AG08395 (cell line): ENCODE measurements around the gene ARHGEF17.

ENCODE experiments used
- DNase-seq: peaks from one replicate; pipeline ENCODE4 v3.0.0; 2012; ENCODE audit warnings: mixed read lengths, low spot score

ARHGEF17 gene

GRCh38 chr11:73291781-73292524 lies 16.1 kb upstream of the ARHGEF17 start:
- DNase-seq = no peak

DNA sequence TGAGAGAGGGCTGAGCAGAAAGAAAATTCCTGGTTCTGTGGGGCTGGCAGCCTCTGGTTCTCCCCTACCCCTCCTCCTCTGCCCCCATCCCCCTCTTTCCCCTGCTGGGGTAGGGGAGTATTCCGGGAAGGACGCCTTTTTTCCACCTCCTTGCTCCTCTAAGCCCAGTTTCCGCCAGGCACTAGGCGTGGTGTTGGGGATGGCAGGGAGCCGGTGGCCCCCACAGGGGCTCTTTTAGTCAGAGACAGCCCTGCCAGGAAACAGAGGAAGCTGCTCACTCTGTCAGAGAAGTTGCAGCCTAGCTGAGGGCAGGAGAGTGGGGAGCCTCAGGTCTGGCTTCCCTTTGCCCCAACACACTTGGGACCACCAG lies 15.6 kb upstream of the ARHGEF17 start:
- no peak for DNase-seq

DNA sequence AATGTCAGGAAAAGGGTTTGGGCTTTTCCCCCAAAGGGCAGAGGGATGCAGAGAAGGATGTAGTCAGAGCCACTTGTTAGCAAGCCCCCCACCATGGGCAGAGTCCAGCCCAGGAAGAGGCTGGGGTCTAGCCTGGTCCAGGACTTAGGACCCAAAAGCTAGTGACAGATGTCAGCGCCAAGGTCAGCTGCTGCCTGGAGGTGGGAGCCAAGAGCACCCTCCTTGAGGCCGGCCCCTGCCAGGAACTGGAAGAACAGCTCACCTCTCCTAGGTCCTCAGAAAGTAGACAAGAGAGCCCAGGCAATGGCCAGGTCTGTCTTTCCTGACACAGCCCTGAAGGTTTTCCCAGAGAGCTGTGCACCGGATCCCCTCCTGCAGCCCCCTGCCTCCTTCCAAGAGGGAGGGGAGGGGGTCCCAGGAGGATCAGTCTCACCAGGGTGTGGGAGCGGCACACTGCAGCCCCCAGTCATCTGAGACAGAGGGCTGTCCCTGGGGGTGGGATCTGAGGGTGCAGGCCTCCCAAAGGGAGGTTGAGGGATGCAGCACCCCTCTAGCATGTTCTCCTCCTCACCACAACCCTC lies 14.6 kb upstream of the ARHGEF17 start:
- DNase-seq = no peak

GRCh38 chr11:73294604-73295003 lies 13.5 kb upstream of the ARHGEF17 start:
- no peak for DNase-seq

- DNase-seq = peak; percentile 90
Measured at GRCh38 chr11:73295241-73295995, 12.7 kb upstream of the ARHGEF17 start.

DNA sequence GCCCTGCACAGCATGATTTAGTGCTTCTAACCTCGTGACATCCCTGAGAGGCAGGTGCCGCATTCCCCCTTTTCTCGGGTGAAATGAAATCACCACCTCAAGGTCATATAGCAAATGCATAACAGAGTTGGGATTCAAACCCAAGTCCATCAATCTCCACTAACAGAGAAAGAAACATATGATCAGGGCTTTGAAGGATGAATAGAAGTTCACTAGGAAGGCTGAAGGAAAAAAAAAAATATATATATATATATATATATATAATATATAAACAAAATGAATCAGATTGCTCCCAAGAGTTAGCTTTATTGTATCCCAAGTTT lies 12.1 kb upstream of the ARHGEF17 start:
- DNase-seq = no peak

GRCh38 chr11:73296501-73297230 lies 11.4 kb upstream of the ARHGEF17 start:
- DNase-seq = no peak

GRCh38 chr11:73297231-73297590 lies 10.9 kb upstream of the ARHGEF17 start:
- DNase-seq = no peak

- no peak for DNase-seq
Measured at GRCh38 chr11:73297702-73298101, 10.4 kb upstream of the ARHGEF17 start.

DNA sequence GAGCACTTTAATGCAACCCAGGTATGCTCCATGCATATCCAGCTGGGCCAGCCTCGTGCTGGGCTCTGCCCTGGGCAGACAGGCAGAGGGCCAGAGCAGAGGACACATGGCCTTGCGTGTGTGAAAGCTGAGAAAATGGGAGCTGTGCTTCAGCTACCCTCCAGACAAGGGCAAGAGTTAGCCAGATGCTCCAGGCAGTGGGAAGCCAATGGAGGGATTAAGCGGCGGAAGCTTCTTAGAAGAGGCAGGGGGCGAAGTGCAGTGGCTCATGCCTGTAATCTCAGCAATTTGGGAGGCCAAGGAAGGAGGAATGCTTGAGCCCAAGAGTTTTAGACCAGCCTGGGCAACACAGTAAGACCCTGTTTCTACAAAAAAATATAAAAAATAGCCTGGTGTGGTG lies 9.8 kb upstream of the ARHGEF17 start:
- DNase-seq = no peak

- DNase-seq = no peak
Measured at GRCh38 chr11:73299751-73300150, 8.3 kb upstream of the ARHGEF17 start.

DNA sequence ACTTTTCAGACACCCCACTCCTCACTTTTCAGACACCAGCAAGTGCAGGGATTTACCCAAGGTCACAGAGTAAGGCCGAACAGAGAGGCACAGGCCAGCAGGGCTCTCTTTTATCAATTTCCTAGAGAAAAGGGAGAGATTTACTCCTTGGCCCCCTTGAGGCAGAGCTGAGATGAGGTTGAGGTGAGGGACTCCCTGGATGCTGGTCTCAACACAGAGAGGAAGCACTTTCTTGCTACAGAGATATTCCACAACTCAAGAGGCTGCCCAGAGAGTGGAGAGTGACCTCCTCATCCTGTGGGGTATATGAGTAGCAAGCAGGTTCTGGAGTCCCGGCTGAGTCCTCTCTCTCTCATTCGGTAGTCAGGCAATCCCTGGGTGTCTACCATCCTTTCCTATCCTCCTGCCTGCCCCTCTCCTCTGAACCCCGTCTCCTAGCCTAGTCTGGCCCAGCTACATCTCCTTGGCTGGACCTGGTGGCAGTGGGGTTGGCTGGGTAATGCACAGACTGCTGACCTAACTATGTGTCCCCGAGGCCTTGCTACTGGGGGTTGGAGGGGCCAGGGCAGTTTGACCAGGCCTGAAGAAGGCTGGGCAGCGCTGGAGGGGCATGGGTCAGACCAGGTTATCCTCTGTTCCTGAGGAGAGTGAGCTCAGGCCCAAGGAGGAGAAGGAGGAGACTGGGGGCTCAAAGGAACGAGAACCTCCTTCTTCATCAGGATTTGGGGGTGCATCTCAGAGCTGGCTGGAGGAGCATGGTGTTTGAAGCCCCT lies 1.8 kb upstream of the ARHGEF17 start:
- DNase-seq = no peak

DNA sequence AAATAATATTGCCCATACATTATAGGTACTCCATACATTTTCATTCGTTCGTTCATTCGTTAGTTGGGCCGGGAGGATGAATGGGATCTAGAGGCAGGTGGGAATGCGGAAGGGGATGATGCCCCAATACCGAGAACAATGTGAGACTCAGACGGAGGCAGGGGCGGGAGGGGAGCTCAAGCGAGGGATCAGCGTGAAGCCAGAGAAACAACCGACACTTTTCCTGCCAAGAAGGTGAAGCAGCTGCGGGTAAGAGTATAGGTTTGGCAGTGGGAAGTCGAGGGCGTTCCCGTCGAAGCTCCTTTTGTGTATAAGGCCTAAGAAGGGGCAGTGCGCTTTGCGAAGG lies 1.1 kb upstream of the ARHGEF17 start:
- no peak for DNase-seq

DNA sequence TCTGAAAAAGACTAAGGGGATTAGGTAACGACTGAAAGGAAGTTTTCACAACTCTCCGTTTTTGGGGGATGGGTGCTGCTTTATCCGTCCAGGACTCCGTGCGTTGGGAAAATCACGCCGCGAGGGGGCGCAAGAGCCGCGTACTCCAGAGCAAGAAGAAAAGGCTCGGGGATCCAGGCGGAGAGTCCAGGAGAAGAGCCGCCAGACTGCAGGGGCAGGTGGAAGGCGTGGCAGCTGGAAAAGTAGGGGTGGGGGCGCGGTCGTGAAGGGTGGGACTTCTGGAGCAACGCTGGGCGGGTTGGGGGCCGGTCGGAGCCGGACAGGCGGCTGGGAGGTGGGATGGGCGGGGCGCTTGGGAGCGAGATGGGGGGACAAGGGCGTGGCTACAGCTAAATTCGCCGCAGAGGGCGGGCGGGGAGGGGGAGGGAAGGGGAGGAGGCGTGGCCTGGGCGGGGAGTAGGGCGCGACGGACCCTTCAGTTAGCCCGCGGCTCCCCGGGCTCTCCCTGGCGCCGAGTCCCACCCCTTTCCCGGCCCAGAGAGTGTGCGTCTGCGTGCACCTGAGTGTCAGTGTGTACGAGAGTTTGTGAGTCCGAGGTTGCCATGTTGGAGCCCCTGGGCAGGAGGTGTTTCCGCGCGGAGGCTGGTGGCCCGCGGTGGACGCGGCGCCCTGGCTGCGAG lies 613 bp upstream of the ARHGEF17 start:
- DNase-seq = peak; percentile 97

- DNase-seq = peak; percentile 95
Measured at GRCh38 chr11:73308961-73309919, 1.2 kb downstream of the ARHGEF17 start.

GRCh38 chr11:73310076-73310475 lies 2.0 kb downstream of the ARHGEF17 start:
- DNase-seq = no peak

GRCh38 chr11:73310661-73311393 lies 2.8 kb downstream of the ARHGEF17 start:
- DNase-seq = no peak

- no peak for DNase-seq
Measured at GRCh38 chr11:73311394-73311869, 3.4 kb downstream of the ARHGEF17 start.

GRCh38 chr11:73312036-73312435 lies 4.0 kb downstream of the ARHGEF17 start:
- DNase-seq = no peak
